Measurements from ENCODE around the gene COPG2.
"Not testable (repeated sequence)": the region's sequence is repeated elsewhere in the genome, so short reads cannot be mapped to it uniquely, and the experiment has no call there.

COPG2 gene

DNA sequence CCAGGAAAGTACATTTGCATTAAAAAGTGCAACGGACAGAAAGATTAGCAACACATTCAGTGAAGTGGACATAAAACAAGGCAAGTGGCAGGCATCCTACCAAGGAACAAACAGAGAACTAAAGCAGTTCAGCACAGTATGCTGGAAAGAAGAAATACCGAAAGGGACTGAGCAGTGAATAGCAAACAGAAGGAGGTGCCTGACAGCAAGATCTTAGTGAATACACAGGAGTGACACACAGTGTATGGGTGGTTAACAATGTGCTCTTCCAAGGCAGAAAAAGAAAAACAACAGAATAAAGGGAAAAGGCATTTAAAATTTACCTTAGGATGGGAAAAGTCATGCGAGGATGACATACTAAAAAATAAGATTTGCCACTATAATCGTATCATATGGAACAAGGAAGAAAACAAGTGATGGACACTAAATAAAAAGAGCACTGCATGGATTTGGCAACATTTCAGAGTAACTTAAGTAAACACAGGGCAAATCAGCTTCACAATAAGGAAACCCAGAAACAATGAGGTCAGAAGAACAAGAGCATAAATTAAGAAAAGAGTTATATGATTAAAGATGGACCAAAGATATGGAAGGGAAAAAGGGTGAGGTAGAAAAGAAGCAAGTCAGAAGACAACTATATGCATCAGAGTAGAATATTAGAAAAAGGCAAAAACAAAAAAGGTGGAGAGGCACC, 147.1 kb downstream of the COPG2 start:
- H3K36me3 ChIP-seq (ENCODE audit: insufficient read depth, low read length) = no peaks in the 10 kb centered on the region; the same call in 1 of the 2 replicates
- H3K9me3 ChIP-seq (ENCODE audit: low read length) = no peaks in the 10 kb centered on the region
- no peak overlapping the region for H2AFZ ChIP-seq (ENCODE audit: low read length)
- no peak overlapping the region for H3K4me3 ChIP-seq (ENCODE audit: low read depth, low read length, poor library complexity, severe bottlenecking)
- H3K27ac ChIP-seq (ENCODE audit: low read depth, low read length, poor library complexity, severe bottlenecking) = no peak overlapping the region
- no peaks in the 10 kb centered on the region for H3K79me2 ChIP-seq (ENCODE audit: insufficient read depth, low read length)
- no peaks in the 10 kb centered on the region for H3K9me2 ChIP-seq (ENCODE audit: low read depth, low read length)
- H3K4me1 ChIP-seq (ENCODE audit: insufficient read depth, low read length, severe bottlenecking) = no peaks in the 10 kb centered on the region
- TF ChIP-seq EZH2 (IDR thresholded peaks at IDR 0.05; ENCODE audit: borderline replicate concordance, low read length) = no peak
- TF ChIP-seq, protein P1, sequence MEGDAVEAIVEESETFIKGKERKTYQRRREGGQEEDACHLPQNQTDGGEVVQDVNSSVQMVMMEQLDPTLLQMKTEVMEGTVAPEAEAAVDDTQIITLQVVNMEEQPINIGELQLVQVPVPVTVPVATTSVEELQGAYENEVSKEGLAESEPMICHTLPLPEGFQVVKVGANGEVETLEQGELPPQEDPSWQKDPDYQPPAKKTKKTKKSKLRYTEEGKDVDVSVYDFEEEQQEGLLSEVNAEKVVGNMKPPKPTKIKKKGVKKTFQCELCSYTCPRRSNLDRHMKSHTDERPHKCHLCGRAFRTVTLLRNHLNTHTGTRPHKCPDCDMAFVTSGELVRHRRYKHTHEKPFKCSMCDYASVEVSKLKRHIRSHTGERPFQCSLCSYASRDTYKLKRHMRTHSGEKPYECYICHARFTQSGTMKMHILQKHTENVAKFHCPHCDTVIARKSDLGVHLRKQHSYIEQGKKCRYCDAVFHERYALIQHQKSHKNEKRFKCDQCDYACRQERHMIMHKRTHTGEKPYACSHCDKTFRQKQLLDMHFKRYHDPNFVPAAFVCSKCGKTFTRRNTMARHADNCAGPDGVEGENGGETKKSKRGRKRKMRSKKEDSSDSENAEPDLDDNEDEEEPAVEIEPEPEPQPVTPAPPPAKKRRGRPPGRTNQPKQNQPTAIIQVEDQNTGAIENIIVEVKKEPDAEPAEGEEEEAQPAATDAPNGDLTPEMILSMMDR (IDR thresholded peaks at IDR 0.05; ENCODE audit: low read length) = no peak
- H3K4me2 ChIP-seq (ENCODE audit: low read length) = no peak overlapping the region
- H3K9ac ChIP-seq (ENCODE audit: low read length) = no peak overlapping the region
- H3K27me3 ChIP-seq (ENCODE audit: insufficient read depth, low read length) = no peaks in the 10 kb centered on the region
- H3F3A ChIP-seq (ENCODE audit: insufficient read depth, low read length) = no peaks in the 10 kb centered on the region
- no peaks in the 10 kb centered on the region for H4K20me1 ChIP-seq (ENCODE audit: insufficient read depth, low read length)

DNA sequence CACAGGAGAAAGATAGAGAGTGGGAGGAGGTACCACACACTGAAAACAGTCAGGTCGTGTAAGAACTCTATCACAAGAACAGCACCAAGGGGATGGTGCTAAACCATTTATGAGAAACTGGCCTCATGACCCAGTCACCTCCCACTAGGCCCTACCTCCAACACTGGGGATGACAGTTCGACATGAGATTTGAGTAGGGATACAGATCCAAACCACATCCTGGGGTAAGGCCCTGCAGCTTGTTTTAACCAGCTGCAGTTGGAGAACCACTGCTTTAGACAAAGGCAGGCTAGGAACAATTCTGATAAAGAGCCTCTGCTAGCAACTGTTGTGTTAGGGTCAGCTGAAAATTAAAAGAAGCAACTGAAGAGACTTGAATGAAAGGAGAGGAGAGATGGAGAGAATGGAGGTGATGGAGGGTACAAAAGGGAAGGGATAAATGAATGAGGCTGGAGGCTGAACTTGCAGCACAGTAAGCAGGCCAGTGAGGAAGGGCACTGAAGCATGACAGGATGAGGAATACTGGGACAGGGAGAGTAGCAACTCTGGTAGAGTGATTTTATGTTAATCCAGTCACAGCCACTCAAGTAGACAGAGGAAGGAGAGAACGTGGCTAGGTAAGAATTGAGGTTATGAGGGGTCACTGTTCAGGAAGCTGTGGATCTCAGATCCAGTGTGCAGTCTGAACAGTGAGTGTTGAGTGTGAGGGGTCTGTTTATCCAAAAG, 153.1 kb downstream of the COPG2 start:
- H2AFZ ChIP-seq (ENCODE audit: low read length) = no peak overlapping the region
- no peaks in the 10 kb centered on the region for H3K9me2 ChIP-seq (ENCODE audit: low read depth, low read length)
- no peaks in the 10 kb centered on the region for H3K79me2 ChIP-seq (ENCODE audit: insufficient read depth, low read length)
- H3K9me3 ChIP-seq (ENCODE audit: low read length) = no peaks in the 10 kb centered on the region
- H3K4me3 ChIP-seq (ENCODE audit: low read depth, low read length, poor library complexity, severe bottlenecking) = no peak overlapping the region
- H3K9ac ChIP-seq (ENCODE audit: low read length) = no peak overlapping the region
- no peak overlapping the region for H3K27ac ChIP-seq (ENCODE audit: low read depth, low read length, poor library complexity, severe bottlenecking)
- H3K27me3 ChIP-seq (ENCODE audit: insufficient read depth, low read length) = no peaks in the 10 kb centered on the region
- H3K4me2 ChIP-seq (ENCODE audit: low read length) = no peak overlapping the region
- H3K4me1 ChIP-seq (ENCODE audit: insufficient read depth, low read length, severe bottlenecking) = no peaks in the 10 kb centered on the region
- H4K20me1 ChIP-seq (ENCODE audit: insufficient read depth, low read length) = no peaks in the 10 kb centered on the region
- H3F3A ChIP-seq (ENCODE audit: insufficient read depth, low read length) = no peaks in the 10 kb centered on the region
- TF ChIP-seq EZH2 (IDR thresholded peaks at IDR 0.05; ENCODE audit: borderline replicate concordance, low read length) = no peak
- TF ChIP-seq, protein P1 (IDR thresholded peaks at IDR 0.05; ENCODE audit: low read length) = no peak
- H3K36me3 ChIP-seq (ENCODE audit: insufficient read depth, low read length) = no peaks in the 10 kb centered on the region; the same call in 1 of the 2 replicates

DNA sequence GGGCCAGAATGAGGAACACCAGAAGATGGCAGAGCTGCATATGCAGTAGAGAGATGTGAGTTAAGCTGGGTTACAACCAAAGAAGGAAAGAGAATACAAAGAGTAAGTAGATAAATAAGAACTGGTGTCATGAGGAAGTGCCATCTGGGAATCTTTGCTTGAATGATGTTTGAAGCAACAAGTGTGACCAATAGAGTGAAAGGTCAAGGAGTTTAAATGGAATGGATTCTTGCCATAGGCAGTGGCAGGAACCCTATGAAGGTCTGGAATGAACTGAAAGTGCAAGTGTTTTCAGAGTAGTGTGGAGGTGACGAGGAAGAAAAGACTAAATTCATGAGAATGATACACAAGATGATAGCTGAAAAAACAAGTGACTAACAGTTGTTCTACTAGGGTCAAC, 155.1 kb downstream of the COPG2 start:
- no peaks in the 10 kb centered on the region for H3K79me2 ChIP-seq (ENCODE audit: insufficient read depth, low read length)
- H2AFZ ChIP-seq (ENCODE audit: low read length) = no peak overlapping the region
- no peaks in the 10 kb centered on the region for H3F3A ChIP-seq (ENCODE audit: insufficient read depth, low read length)
- H3K9ac ChIP-seq (ENCODE audit: low read length) = no peak overlapping the region
- no peaks in the 10 kb centered on the region; the same call in 1 of the 2 replicates for H3K36me3 ChIP-seq (ENCODE audit: insufficient read depth, low read length)
- no peaks in the 10 kb centered on the region for H3K27me3 ChIP-seq (ENCODE audit: insufficient read depth, low read length)
- H3K4me2 ChIP-seq (ENCODE audit: low read length) = no peak overlapping the region
- no peaks in the 10 kb centered on the region for H3K9me2 ChIP-seq (ENCODE audit: low read depth, low read length)
- H4K20me1 ChIP-seq (ENCODE audit: insufficient read depth, low read length) = no peaks in the 10 kb centered on the region
- no peaks in the 10 kb centered on the region for H3K9me3 ChIP-seq (ENCODE audit: low read length)
- H3K27ac ChIP-seq (ENCODE audit: low read depth, low read length, poor library complexity, severe bottlenecking) = no peak overlapping the region
- H3K4me1 ChIP-seq (ENCODE audit: insufficient read depth, low read length, severe bottlenecking) = no peaks in the 10 kb centered on the region
- no peak overlapping the region for H3K4me3 ChIP-seq (ENCODE audit: low read depth, low read length, poor library complexity, severe bottlenecking)
- no peak for TF ChIP-seq EZH2 (IDR thresholded peaks at IDR 0.05; ENCODE audit: borderline replicate concordance, low read length)
- TF ChIP-seq, protein P1 (IDR thresholded peaks at IDR 0.05; ENCODE audit: low read length) = no peak

DNA sequence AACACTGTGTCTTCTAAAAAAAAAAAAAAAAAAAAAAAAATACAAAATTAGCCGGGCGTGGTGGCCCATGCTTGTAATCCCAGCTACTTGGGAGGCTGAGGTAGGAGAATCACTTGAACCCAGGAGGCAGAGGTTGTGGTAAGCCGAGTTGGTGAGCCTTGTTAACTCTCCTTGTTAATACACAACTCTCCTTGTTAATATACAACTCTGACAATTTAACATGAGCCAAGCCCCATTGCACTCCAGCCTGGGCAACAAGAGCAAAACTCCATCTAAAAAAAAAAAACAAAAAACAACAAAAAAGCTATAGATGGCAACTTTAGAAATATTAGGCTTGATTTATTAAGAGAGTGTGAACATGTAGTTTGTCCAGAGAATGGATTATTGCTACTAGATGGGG, 156.5 kb downstream of the COPG2 start:
- H3K79me2 ChIP-seq (ENCODE audit: insufficient read depth, low read length); H3K9me3 ChIP-seq (ENCODE audit: low read length); H3F3A ChIP-seq (ENCODE audit: insufficient read depth, low read length); H4K20me1 ChIP-seq (ENCODE audit: insufficient read depth, low read length); H3K4me2 ChIP-seq (ENCODE audit: low read length); H3K4me3 ChIP-seq (ENCODE audit: low read depth, low read length, poor library complexity, severe bottlenecking); H3K27ac ChIP-seq (ENCODE audit: low read depth, low read length, poor library complexity, severe bottlenecking); H3K4me1 ChIP-seq (ENCODE audit: insufficient read depth, low read length, severe bottlenecking); H3K9ac ChIP-seq (ENCODE audit: low read length); H3K27me3 ChIP-seq (ENCODE audit: insufficient read depth, low read length); H3K9me2 ChIP-seq (ENCODE audit: low read depth, low read length); H2AFZ ChIP-seq (ENCODE audit: low read length): not testable (repeated sequence)
- peaks cover 12% of the 10 kb centered on the region; the same call in 1 of the 2 replicates for H3K36me3 ChIP-seq (ENCODE audit: insufficient read depth, low read length)

All from OCI-LY1 (cell line).